Activated gamma-delta T cell (primary cell): ENCODE measurements around the gene KY.
"Not testable (repeated sequence)": the region's sequence is repeated elsewhere in the genome, so short reads cannot be mapped to it uniquely, and the experiment has no call there.

Experiments used
- DNase-seq: peaks from one replicate; lab custom pipeline; 2025; lab: John Stamatoyannopoulos, UW

The KY gene

GRCh38 chr3:134601539-134602439, 49.0 kb downstream of the KY start:
- DNase-seq = no peak

DNA sequence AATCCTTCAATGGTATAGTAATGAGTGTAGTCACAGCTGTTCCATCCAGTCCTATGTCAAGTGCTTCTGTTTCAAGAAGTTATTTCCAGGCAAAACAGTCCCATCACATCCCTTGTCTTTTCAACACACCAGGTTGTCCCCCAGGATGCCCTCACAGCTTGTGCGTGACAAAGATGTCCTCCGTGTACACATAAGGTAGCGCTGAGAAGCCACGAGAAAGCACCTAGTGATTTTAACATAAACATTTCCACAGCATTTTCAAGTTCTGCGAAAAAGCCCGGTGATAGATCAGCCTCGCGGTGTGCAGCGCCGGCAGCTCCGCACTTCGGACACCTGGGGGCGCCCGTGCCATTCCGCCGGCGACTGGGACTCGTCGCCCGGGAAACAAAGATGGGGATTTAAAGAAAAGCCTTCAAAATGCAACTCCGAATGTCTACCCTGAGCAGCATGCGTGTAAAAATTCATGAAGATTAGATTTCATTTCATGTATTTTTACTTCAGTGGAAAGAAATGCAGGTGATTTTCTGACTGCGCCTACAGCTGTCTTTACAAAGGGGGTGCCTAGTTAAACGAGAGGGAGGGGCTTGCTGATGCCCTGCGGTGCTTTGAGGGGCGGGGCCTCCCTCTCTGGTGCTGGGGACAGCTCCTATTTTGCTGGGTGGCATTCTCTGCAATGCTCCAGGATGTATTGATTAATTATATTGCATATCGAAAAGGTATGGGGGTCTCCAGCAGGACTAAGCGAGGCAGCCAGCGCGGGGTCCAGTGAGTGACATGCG, 49.9 kb downstream of the KY start:
- no peak for DNase-seq

- DNase-seq = no peak
Observed at GRCh38 chr3:134600206-134600605, 50.6 kb downstream of the KY start.

DNA sequence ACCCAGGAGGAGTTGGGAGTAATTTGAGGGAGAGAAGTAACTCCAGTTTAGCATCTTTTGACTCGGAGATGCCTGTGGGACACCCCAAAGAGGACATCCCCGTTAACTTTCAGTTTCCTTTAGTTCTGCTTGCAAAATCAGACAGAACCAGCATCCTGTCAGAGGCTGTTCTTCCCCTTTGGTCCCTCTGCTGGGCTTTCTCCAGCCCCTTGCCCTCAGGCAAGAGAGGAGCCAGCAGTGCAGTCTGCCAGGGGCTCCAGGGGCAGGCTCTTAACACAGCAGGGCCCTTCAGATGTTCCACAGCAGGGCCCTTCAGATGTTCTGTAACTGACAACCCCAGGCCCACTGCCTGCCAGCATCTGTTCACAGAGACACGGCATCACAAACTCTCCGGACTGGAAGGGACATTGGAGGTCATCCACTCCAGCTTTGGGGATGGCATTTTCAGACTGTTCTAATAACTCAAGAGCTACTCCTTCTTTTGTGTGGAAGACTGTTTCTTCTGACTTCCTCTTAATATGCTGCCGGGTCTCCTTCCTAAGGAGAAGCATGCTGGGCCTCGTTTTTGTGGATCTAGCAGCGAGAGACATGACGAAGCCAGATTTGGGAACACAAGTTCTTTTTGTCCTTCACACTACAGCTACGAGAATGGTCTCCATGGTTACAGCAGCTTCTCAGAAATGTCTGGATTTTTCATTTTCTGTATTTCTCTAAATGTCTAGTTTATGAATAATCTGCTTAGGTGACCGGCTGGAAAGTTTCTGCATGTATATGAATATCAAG, 51.9 kb downstream of the KY start:
- DNase-seq = no peak

DNA sequence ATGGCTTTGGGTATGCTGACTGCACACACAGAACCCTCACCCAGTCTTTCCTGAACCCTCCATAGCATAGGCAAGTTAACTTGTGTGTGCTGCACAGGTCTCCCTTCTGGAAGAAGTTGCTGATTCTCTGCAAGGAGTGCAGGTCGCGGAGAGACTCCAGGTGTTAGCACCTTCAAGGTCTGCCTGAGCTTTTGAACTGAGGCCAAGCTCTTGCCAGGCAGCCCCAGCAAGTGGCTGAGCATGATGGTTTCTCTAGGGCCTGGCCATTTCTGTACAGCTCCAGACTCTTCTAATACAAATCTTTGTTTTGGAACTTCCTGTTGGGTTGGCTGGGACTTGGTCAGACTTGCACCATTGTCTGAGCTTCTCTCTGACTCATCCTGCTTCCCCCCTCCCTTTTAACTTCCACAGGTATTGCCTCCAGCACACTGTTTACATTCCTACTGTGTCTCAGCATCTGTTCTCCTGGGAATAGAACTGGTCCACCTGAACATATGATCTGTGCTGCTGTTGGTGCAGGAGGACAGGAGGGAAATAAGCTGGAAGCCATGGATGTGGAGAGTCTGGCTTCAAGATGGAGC, 53.3 kb downstream of the KY start:
- DNase-seq = no peak

- DNase-seq = not testable (repeated sequence)
Observed at GRCh38 chr3:134594986-134595385, 55.8 kb downstream of the KY start.

DNA sequence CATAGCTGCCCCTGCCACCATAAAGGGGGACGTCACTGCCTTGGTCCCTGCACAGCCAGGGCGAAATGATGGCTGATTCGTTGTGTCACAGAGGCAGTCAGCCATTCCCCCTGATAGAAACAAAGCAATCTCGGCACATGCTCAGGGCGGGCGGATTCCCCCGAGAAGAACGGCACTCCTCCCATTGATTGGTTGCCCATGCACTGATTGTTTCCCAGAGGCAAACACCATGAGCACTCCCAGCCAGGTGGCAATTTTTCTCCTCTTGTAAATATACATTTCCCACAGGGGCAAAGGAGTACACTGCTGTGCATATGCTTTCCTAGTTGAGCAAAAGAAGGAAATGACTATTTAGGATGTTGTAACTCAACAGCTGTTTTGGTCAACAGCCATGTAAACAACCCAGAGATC, 56.5 kb downstream of the KY start:
- no peak for DNase-seq

DNA sequence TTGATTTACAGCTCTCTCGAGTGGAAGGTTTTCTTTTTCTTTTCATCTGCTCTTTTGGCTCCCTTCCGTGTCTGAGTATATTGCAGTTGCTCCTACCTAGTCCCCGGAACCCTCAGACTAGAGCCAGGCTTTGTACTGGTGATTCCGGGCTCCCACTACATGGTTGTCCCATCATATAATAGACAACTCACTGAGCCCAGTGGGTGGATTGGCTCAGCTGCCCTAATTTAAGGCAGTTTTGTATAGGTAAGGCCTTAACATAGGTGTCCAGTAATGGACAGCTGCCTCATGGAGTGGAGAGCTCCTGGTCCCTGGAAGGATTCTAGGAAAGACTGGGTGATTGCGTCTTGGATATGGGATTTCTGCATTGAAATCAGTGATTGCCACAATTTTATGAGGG, 58.0 kb downstream of the KY start:
- DNase-seq = no peak

- DNase-seq = no peak
Observed at GRCh38 chr3:134590766-134591165, 60.1 kb downstream of the KY start.

DNA sequence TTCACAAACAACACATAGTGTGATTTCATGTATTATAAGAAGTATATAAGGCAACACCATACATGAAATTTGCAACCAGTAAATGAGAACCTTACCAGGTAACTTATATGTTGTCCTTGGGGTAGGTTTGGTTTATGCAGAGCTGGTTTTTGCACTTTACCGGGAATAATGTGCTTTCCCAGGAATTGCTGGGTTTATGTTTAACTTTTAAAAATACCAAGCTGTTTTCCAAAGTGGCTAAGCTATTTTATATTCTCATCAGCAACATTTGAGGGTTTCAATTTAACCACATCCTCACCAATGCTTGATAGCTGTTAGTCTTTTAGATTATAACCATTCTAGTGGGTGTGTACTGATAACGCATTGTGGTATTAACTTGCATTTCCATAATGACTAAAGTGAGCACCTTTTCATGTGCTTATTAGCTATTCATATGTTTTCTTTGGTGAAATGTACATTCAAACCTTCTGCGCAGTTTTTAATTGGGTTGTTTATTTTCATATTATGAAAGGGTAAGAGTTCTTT, 71.6 kb downstream of the KY start:
- DNase-seq = no peak

DNA sequence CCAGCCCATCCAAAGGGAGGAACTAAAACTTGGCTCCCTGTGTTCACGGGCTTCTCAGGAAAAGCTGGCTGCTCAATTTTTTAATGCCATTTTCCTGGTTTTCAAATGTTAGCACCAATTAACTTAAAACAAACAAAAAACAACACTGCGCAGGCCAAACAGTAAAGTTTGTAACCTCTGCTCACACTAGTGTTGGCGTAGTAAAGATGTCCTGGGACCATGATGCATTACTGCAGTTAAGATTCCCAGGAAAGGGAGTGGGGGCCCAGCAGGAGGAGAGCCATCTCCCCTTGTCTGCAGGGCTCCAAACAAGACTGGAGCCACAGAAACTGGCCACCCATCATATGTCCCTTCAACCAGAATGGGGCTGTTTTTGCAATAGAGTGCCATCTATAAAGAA, 74.0 kb downstream of the KY start:
- DNase-seq = no peak

DNA sequence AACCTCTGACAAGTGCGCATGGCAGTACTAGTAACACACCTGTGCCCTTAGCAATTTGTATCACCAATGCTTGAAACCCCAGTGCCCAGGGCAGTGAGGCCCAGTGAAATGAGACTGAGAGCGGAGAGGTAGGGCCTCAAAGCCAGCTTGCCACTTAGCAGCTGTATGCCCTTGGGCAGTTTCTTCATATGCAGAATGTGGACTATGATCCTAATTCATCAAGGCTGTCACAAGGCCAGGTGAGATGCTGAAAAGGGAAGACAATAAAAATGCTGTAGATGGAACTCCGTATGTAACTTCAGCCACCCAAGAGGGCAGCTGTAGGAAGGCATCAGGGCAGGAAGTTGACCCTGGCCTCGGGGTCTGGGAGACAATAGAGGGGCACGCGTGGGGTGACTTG, 74.4 kb downstream of the KY start:
- DNase-seq = no peak

- not testable (repeated sequence) for DNase-seq
Observed at GRCh38 chr3:134569899-134570298, 80.9 kb downstream of the KY start.

DNA sequence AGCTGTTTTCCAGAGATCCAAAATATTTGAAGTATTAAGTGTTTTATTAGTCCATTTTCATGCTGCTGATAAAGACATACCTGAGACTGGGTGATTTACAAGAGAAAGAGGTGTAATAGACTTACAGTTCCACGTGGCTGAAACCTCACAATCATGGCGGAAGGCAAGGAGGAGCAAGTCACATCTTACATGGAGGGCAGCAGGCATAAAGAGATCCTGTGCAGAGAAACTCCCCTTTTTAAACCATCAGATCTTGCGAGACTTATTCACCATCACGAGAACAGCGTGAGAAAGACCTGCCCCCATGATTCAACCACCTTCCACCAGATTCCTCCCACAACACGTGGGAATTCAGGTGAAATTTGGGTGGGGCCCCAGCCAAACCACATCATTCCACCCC, 82.0 kb downstream of the KY start:
- DNase-seq = no peak

- DNase-seq = no peak
Observed at GRCh38 chr3:134567605-134568004, 83.2 kb downstream of the KY start.

DNA sequence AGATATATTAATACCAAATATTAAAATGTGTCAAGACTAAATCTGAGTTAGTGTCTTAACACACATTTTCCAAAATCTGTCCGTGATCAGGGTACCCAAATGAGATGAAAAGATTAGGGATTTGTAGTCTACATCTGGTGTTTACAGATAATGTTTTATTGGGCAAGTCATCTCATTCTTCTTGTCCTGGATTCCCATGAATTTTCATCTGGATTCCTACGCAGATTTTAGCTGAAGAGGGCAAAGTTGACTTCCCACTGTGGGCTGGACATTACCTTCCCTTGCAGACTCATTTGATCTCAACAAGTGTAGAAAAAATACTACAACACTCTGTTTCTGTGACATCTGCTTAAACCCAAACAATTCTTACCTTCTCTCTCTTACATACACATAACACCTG, 85.8 kb downstream of the KY start:
- no peak for DNase-seq

GRCh38 chr3:134563601-134564000, 87.2 kb downstream of the KY start:
- DNase-seq = no peak

DNA sequence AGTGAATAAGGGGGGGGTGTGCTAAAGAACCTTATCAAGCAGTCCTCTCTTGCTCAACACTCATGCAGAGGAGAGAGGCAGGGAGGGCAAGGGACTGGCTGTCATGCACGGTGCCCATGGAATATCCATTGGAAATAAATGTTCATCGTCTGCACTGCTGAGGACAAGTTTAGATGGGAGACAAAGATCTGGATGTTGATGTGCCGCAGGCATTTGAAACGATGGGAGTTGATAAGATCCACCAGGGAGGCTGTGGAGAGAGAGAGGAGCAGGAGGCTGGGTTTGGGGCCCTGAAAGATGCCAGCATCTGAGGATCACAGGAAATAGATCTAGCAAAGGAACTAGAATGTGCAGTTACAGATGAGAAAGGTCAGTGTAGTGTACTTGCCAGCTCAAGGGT, 88.8 kb downstream of the KY start:
- DNase-seq = no peak

- no peak for DNase-seq
Observed at GRCh38 chr3:134559591-134559990, 91.2 kb downstream of the KY start.
